ENCODE measurements around the gene PCSK9. TPM values are rescaled to one million over a fixed set of nuclear protein-coding genes. Genes with fewer than 3 reads are reported as not detected.

The PCSK9 gene
- total and polyA plus RNA-seq, 4 donors, result 10.8 to 112 (median 58.5) TPM

DNA sequence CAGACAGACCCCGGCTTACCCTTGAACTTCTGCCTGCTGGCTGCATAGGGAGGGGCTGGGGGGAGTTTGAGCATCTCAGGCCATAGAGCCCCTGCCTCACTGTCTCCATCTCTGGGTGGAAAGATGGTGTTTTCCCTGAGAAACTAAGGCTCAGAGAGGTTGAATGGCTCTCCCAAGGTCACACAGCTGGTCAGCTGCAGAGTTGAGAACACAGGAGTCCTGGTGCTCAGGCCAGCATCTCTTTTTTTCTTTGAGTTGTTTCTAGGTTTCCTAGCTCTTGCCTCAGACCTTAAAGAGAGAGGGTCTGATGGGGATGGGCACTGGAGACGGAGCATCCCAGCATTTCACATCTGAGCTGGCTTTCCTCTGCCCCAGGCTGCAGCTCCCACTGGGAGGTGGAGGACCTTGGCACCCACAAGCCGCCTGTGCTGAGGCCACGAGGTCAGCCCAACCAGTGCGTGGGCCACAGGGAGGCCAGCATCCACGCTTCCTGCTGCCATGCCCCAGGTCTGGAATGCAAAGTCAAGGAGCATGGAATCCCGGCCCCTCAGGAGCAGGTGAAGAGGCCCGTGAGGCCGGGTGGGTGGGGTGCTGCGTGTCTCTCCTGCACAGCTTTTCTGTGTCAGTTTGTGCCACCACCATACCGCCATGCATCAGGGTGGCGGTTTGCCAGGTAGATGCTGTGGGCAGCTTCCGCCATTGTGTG lies 21.8 kb downstream of the PCSK9 start:
- no peak for DNase-seq (ENCODE audit: low spot score)
- TF ChIP-seq, protein P1, sequence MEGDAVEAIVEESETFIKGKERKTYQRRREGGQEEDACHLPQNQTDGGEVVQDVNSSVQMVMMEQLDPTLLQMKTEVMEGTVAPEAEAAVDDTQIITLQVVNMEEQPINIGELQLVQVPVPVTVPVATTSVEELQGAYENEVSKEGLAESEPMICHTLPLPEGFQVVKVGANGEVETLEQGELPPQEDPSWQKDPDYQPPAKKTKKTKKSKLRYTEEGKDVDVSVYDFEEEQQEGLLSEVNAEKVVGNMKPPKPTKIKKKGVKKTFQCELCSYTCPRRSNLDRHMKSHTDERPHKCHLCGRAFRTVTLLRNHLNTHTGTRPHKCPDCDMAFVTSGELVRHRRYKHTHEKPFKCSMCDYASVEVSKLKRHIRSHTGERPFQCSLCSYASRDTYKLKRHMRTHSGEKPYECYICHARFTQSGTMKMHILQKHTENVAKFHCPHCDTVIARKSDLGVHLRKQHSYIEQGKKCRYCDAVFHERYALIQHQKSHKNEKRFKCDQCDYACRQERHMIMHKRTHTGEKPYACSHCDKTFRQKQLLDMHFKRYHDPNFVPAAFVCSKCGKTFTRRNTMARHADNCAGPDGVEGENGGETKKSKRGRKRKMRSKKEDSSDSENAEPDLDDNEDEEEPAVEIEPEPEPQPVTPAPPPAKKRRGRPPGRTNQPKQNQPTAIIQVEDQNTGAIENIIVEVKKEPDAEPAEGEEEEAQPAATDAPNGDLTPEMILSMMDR (IDR thresholded peaks at IDR 0.05; ENCODE audit: low read depth, low read length, missing input control), result no peak
- TF ChIP-seq FOXA1 (IDR thresholded peaks at IDR 0.05), result no peak
- TF ChIP-seq, protein P2, sequence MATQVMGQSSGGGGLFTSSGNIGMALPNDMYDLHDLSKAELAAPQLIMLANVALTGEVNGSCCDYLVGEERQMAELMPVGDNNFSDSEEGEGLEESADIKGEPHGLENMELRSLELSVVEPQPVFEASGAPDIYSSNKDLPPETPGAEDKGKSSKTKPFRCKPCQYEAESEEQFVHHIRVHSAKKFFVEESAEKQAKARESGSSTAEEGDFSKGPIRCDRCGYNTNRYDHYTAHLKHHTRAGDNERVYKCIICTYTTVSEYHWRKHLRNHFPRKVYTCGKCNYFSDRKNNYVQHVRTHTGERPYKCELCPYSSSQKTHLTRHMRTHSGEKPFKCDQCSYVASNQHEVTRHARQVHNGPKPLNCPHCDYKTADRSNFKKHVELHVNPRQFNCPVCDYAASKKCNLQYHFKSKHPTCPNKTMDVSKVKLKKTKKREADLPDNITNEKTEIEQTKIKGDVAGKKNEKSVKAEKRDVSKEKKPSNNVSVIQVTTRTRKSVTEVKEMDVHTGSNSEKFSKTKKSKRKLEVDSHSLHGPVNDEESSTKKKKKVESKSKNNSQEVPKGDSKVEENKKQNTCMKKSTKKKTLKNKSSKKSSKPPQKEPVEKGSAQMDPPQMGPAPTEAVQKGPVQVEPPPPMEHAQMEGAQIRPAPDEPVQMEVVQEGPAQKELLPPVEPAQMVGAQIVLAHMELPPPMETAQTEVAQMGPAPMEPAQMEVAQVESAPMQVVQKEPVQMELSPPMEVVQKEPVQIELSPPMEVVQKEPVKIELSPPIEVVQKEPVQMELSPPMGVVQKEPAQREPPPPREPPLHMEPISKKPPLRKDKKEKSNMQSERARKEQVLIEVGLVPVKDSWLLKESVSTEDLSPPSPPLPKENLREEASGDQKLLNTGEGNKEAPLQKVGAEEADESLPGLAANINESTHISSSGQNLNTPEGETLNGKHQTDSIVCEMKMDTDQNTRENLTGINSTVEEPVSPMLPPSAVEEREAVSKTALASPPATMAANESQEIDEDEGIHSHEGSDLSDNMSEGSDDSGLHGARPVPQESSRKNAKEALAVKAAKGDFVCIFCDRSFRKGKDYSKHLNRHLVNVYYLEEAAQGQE (IDR thresholded peaks at IDR 0.05), result no peak
- no peak for TF ChIP-seq RAD21 (IDR thresholded peaks at IDR 0.05)
- TF ChIP-seq RXRA (IDR thresholded peaks at IDR 0.05), result no peak
- no peak for TF ChIP-seq NR2F2 (IDR thresholded peaks at IDR 0.05)
- TF ChIP-seq, protein P3, sequence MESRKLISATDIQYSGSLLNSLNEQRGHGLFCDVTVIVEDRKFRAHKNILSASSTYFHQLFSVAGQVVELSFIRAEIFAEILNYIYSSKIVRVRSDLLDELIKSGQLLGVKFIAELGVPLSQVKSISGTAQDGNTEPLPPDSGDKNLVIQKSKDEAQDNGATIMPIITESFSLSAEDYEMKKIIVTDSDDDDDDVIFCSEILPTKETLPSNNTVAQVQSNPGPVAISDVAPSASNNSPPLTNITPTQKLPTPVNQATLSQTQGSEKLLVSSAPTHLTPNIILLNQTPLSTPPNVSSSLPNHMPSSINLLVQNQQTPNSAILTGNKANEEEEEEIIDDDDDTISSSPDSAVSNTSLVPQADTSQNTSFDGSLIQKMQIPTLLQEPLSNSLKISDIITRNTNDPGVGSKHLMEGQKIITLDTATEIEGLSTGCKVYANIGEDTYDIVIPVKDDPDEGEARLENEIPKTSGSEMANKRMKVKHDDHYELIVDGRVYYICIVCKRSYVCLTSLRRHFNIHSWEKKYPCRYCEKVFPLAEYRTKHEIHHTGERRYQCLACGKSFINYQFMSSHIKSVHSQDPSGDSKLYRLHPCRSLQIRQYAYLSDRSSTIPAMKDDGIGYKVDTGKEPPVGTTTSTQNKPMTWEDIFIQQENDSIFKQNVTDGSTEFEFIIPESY (IDR thresholded peaks at IDR 0.05), result no peak
- TF ChIP-seq GABPA (IDR thresholded peaks at IDR 0.05 in 1 of 2, conservative IDR thresholded peaks at IDR 0.05 in 1 of 2), result no peak
- TF ChIP-seq, protein P4, sequence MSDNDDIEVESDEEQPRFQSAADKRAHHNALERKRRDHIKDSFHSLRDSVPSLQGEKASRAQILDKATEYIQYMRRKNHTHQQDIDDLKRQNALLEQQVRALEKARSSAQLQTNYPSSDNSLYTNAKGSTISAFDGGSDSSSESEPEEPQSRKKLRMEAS (IDR thresholded peaks at IDR 0.05), result no peak
- TF ChIP-seq HNF4A (conservative IDR thresholded peaks at IDR 0.05), result no peak
- no peak for TF ChIP-seq HNF4G (IDR thresholded peaks at IDR 0.05)
- TF ChIP-seq SP1 (IDR thresholded peaks at IDR 0.05), result no peak
- TF ChIP-seq YY1 (IDR thresholded peaks at IDR 0.05), result no peak
- TF ChIP-seq EGR1 (IDR thresholded peaks at IDR 0.05; ENCODE audit: low read depth in 2 of 2), result no peak
- TF ChIP-seq TAF1 (conservative IDR thresholded peaks at IDR 0.05), result no peak
- no peaks in the 10 kb centered on the region for H3K9me3 ChIP-seq (ENCODE audit: control insufficient read depth in 4 of 4, low read length in 3 of 4)

More for the DNA sequence above, 21.8 kb downstream of the PCSK9 start:
- Histone ChIP-seq H3K27ac (ENCODE audit: low read depth in 1 of 2, low read length in 2 of 2) (no peak overlapping the region), H3K4me3 (ENCODE audit: low read depth in 1 of 3, low read length in 3 of 3) (no peak overlapping the region), H3K9ac (ENCODE audit: low read depth in 1 of 2, low read length in 2 of 2) (no peak overlapping the region), H3K27me3 (ENCODE audit: control insufficient read depth in 4 of 4, insufficient read depth in 4 of 4, low read length in 3 of 4) (no peaks in the 10 kb centered on the region), H3K36me3 (ENCODE audit: control insufficient read depth in 4 of 4, insufficient read depth in 3 of 4, low read depth in 1 of 4, low read length in 3 of 4) (peaks cover 13 to 50% (median 29%) of the 10 kb centered on the region in 4 donors), H3K4me1 (ENCODE audit: control insufficient read depth in 4 of 4, insufficient read depth in 4 of 4, low read length in 3 of 4) (peaks cover 18 to 61% (median 38%) of the 10 kb centered on the region in 4 donors)
- 80% methylated on average over 13 of the region's 13 CpGs for WGBS

Data from liver (tissue), 9 donors.